SK-N-SH (cell line): ENCODE measurements around the gene CEP63. TPM values are rescaled to one million over a fixed set of nuclear protein-coding genes. Genes with fewer than 3 reads are reported as not detected.

ENCODE experiments used
- CTCF ChIA-PET: fragments of 300-600, 350-600 bp; formaldehyde crosslinking; extraction: SDS; loops from one replicate; lab custom pipeline; 2021; lab: Yijun Ruan, JAX
- POLR2A ChIA-PET: fragments of 350-600 bp; sonication (Branson Sonifier 250); formaldehyde crosslinking; extraction: SDS; loops from one replicate; lab custom pipeline; 2020; ENCODE audit warnings: antibody characterized with exemption, inconsistent platforms; lab: Yijun Ruan, JAX
- DNase-seq: peaks from one replicate; pipeline ENCODE4 v3.0.0; 2012
- H2AFZ ChIP-seq: fragments of 200-600 bp; sonication (generic); 2 replicates; pipeline ENCODE4 v1.8.1; 2016; ENCODE audit warnings: antibody characterized with exemption, mild to moderate bottlenecking, low read depth
- H3F3A ChIP-seq: fragments of 200-600 bp; sonication (generic); replicated peaks from 2 replicates; pipeline ENCODE3; 2016; ENCODE audit warnings: antibody characterized with exemption, mild to moderate bottlenecking; ENCODE audit not compliant: insufficient read depth
- H3K27ac ChIP-seq, 2 experiments: fragments of 200-500 bp in 1 of 2; fragments of 200-600 bp in 1 of 2; sonication (Bioruptor generic) in 1 of 2; sonication (generic), shearing (Covaris generic) in 1 of 2; 2 replicates each; pipeline versions ENCODE4 v1.5.1 to v1.6.1; 2014 to 2016; ENCODE audit warnings: low read depth in 2 of 2, inconsistent platforms in 1 of 2, low read length in 1 of 2, mild to moderate bottlenecking in 1 of 2, mixed read lengths in 1 of 2
- H3K27me3 ChIP-seq: fragments of 200-600 bp; sonication (generic), shearing (Covaris generic); 2 replicates; pipeline ENCODE4 v1.6.1; 2016; ENCODE audit warnings: mixed run types; ENCODE audit not compliant: insufficient read depth
- H3K36me3 ChIP-seq, 2 experiments: fragments of 200-500 bp in 1 of 2; fragments of 200-600 bp in 1 of 2; sonication (Bioruptor generic) in 1 of 2; sonication (generic) in 1 of 2; replicated peaks in 1 of 2; 2 replicates each; pipeline versions ENCODE3 to v1.5.1; 2014 to 2016; ENCODE audit warnings: low read length in 1 of 2, mild to moderate bottlenecking in 1 of 2; ENCODE audit not compliant: insufficient read depth in 2 of 2, control insufficient read depth in 1 of 2
- H3K4me1 ChIP-seq, 2 experiments: fragments of 200-500 bp in 1 of 2; fragments of 200-600 bp in 1 of 2; sonication (Bioruptor generic) in 1 of 2; sonication (generic), shearing (Covaris generic) in 1 of 2; 2 replicates each; pipeline versions ENCODE4 v1.5.1 to v1.6.1; 2014 to 2016; ENCODE audit warnings: low read depth in 1 of 2, low read length in 1 of 2, mixed run types in 1 of 2; ENCODE audit not compliant: insufficient read depth in 2 of 2, control insufficient read depth in 1 of 2
- H3K4me2 ChIP-seq: fragments of 200-600 bp; sonication (generic), shearing (Covaris generic); 2 replicates; pipeline ENCODE4 v1.6.1; 2017; ENCODE audit warnings: mixed run types
- H3K4me3 ChIP-seq, 2 experiments: fragments of 200-500 bp in 1 of 2; fragments of 200-600 bp in 1 of 2; sonication (Bioruptor generic) in 1 of 2; sonication (generic), shearing (Covaris generic) in 1 of 2; 2 replicates each; pipeline versions ENCODE4 v1.5.1 to v1.8.1; 2014 to 2016; ENCODE audit warnings: low read depth in 2 of 2, inconsistent platforms in 1 of 2, low read length in 1 of 2, mild to moderate bottlenecking in 1 of 2, mixed read lengths in 1 of 2, moderate library complexity in 1 of 2
- H3K79me2 ChIP-seq: fragments of 200-600 bp; sonication (generic); 2 replicates; pipeline ENCODE4 v1.8.1; 2017; ENCODE audit warnings: mild to moderate bottlenecking; ENCODE audit not compliant: insufficient read depth
- H3K9ac ChIP-seq: fragments of 200-600 bp; sonication (generic); 2 replicates; pipeline ENCODE4 v1.6.1; 2017; ENCODE audit warnings: mixed run types
- H3K9me2 ChIP-seq: fragments of 200-600 bp; sonication (generic); 2 replicates; pipeline ENCODE4 v1.6.1; 2017; ENCODE audit warnings: mixed run types
- H3K9me3 ChIP-seq: fragments of 200-600 bp; sonication (generic); 2 replicates; pipeline ENCODE4 v1.6.1; 2017; ENCODE audit warnings: mixed run types, mild to moderate bottlenecking, moderate library complexity
- H4K20me1 ChIP-seq: fragments of 200-600 bp; sonication (generic); 2 replicates; pipeline ENCODE4 v1.6.1; 2017; ENCODE audit warnings: mild to moderate bottlenecking, mixed run types; ENCODE audit not compliant: insufficient read depth
- EP300 ChIP-seq, 2 experiments: IDR thresholded peaks; 2 replicates each; pipeline versions ENCODE4 v1.4.0 to v1.6.1; 2012; ENCODE audit warnings: borderline replicate concordance in 1 of 2, low read depth in 1 of 2, low read length in 1 of 2
- FOSL2 ChIP-seq: IDR thresholded peaks from 2 replicates; pipeline ENCODE4 v1.4.0; 2012; ENCODE audit warnings: low read depth, mild to moderate bottlenecking, moderate library complexity, borderline replicate concordance
- FOXJ3 ChIP-seq: sonication (generic); formaldehyde crosslinking; IDR thresholded peaks from 2 replicates; pipeline ENCODE4 v1.5.1; 2020; ENCODE audit warnings: mild to moderate bottlenecking, missing genetic modification reagents
- FOXM1 ChIP-seq: IDR thresholded peaks from 2 replicates; pipeline ENCODE4 v1.4.0; 2012; ENCODE audit warnings: low read depth, mild to moderate bottlenecking
- GABPA ChIP-seq: IDR thresholded peaks from 2 replicates; pipeline ENCODE4 v1.4.0; 2012; ENCODE audit warnings: low read depth, mild to moderate bottlenecking
- GATA2 ChIP-seq: sonication (generic); formaldehyde crosslinking; IDR thresholded peaks from 2 replicates; pipeline ENCODE4 v1.5.0; 2020; ENCODE audit warnings: mild to moderate bottlenecking, missing genetic modification reagents
- MEF2A ChIP-seq: IDR thresholded peaks from 2 replicates; pipeline ENCODE4 v1.4.0; 2012; ENCODE audit warnings: low read depth, borderline replicate concordance
- NFIC ChIP-seq: IDR thresholded peaks from 2 replicates; pipeline ENCODE4 v1.4.0; 2012; ENCODE audit warnings: borderline replicate concordance
- POLR2AphosphoS5 ChIP-seq: IDR thresholded peaks from 2 replicates; pipeline ENCODE4 v1.6.1; 2012; ENCODE audit warnings: low read depth, low read length
- RAD21 ChIP-seq: IDR thresholded peaks from 2 replicates; pipeline ENCODE4 v1.6.1; 2012; ENCODE audit warnings: mild to moderate bottlenecking, low read length
- RCOR1 ChIP-seq: fragments of 150-350 bp; IDR thresholded peaks from 2 replicates; pipeline ENCODE4 v1.6.1; 2017; ENCODE audit warnings: antibody characterized with exemption, low read length
- RFX5 ChIP-seq: IDR thresholded peaks from 2 replicates; pipeline ENCODE4 v1.6.1; 2012; ENCODE audit warnings: mild to moderate bottlenecking, improper control_type of control experiment, low read length
- SMC3 ChIP-seq: IDR thresholded peaks from 2 replicates; pipeline ENCODE4 v1.6.1; 2012; ENCODE audit warnings: low read depth, low read length, improper control_type of control experiment
- TAF1 ChIP-seq: IDR thresholded peaks from 2 replicates; pipeline ENCODE4 v1.6.1; 2012; ENCODE audit warnings: low read depth, mild to moderate bottlenecking, low read length, moderate library complexity, borderline replicate concordance
- TCF12 ChIP-seq: IDR thresholded peaks from 2 replicates; pipeline ENCODE4 v1.4.0; 2012
- YY1 ChIP-seq: IDR thresholded peaks from 2 replicates; pipeline ENCODE4 v1.4.0; 2012; ENCODE audit warnings: low read depth, mild to moderate bottlenecking
- WGBS: methylation state at CpG from one replicate; pipeline ENCODE4 v1.1.6; 2017; ENCODE audit warnings: low lambda C conversion rate; 5-methylcytosine and 5-hydroxymethylcytosine counted together
- polyA plus RNA-seq, 3 experiments: library from polyadenylated mRNA; depleted of rRNA; stranded (reverse); fragments of >200 nt; gene quantifications; 2 replicates each; pipeline ENCODE4 v1.2.3, GENCODE V29; 2012
- TF ChIP-seq, protein P1 (sequence below): IDR thresholded peaks from 2 replicates; pipeline ENCODE4; 2012
- TF ChIP-seq, protein P2 (sequence below): IDR thresholded peaks from 2 replicates; pipeline ENCODE4 v1.4.0; 2012; ENCODE audit warnings: low read depth, borderline replicate concordance
- TF ChIP-seq, protein P3 (sequence below): fragments of 200-600 bp; sonication (generic); IDR thresholded peaks from 2 replicates; pipeline ENCODE4 v1.6.1; 2017; ENCODE audit warnings: antibody characterized with exemption, mild to moderate bottlenecking, moderate library complexity

The CEP63 gene
- polyA plus RNA-seq, 1 of the 3 experiments (the other 2 are of a cell fraction): 6.3 TPM

DNA sequence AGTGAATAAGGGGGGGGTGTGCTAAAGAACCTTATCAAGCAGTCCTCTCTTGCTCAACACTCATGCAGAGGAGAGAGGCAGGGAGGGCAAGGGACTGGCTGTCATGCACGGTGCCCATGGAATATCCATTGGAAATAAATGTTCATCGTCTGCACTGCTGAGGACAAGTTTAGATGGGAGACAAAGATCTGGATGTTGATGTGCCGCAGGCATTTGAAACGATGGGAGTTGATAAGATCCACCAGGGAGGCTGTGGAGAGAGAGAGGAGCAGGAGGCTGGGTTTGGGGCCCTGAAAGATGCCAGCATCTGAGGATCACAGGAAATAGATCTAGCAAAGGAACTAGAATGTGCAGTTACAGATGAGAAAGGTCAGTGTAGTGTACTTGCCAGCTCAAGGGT lies 76.2 kb downstream of the CEP63 start:
- POLR2A ChIA-PET: no interaction called here
- CTCF ChIA-PET: no interaction called here

DNA sequence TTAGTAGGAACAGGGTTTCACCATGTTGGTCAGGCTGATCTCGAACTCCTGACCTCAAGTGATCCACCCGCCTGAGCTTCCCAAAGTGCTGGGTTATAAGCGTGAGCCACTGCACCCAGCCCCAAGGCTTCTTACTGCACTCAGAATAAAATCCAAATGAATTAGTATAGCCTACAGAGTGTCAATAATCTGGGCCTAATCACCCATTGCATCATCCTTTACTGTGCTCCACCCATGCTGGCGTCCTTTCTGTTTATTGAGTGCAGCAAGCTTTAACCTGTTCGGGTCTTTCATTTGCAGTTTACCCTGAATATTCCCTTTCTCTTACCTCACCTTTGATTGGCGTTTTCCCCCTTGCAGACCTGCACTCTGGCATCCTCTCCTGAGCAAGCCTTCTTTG lies 77.7 kb downstream of the CEP63 start:
- Histone ChIP-seq H3K4me2 (no peak overlapping the region), H3K4me3 (no peak overlapping the region), H2AFZ (no peak overlapping the region), H3K9ac (no peak overlapping the region), H3K27ac (no peak overlapping the region), H3K4me1 (peaks cover 0 to 3% of the 10 kb centered on the region in 2 experiments; a peak in 1 of 4 replicates), H3K9me2 (no peaks in the 10 kb centered on the region), H3K36me3 (peaks cover 12 to 20% of the 10 kb centered on the region in 2 experiments), H3K27me3 (no peaks in the 10 kb centered on the region), H3K79me2 (no peaks in the 10 kb centered on the region), H3K9me3 (no peaks in the 10 kb centered on the region), H4K20me1 (no peaks in the 10 kb centered on the region), H3F3A (no peaks in the 10 kb centered on the region)
- POLR2A ChIA-PET: no interaction called here
- 91% methylated on average over 6 of the region's 6 CpGs for WGBS
- DNase-seq: no peak
- CTCF ChIA-PET: interaction anchor here (1.4 kb wide), 1 partner anchor 24 kb away, joined by 3 read pairs; no protein-coding TSS in a partner anchor
- TF ChIP-seq FOSL2 (no peak), TAF1 (no peak), RCOR1 (no peak), RFX5 (no peak), NFIC (no peak), GABPA (no peak), GATA2 (CRISPR knock-in tag) (no peak), SMC3 (no peak), POLR2AphosphoS5 (no peak), FOXM1 (no peak), EP300 (IDR thresholded peaks at IDR 0.05; ENCODE audit: borderline replicate concordance in 1 of 2, low read depth in 1 of 2, low read length in 1 of 2) (no peak), TCF12 (no peak), RAD21 (no peak)
- TF ChIP-seq, protein P1, sequence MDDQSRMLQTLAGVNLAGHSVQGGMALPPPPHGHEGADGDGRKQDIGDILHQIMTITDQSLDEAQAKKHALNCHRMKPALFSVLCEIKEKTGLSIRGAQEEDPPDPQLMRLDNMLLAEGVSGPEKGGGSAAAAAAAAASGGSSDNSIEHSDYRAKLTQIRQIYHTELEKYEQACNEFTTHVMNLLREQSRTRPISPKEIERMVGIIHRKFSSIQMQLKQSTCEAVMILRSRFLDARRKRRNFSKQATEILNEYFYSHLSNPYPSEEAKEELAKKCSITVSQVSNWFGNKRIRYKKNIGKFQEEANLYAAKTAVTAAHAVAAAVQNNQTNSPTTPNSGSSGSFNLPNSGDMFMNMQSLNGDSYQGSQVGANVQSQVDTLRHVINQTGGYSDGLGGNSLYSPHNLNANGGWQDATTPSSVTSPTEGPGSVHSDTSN: no peak
- TF ChIP-seq, protein P2, sequence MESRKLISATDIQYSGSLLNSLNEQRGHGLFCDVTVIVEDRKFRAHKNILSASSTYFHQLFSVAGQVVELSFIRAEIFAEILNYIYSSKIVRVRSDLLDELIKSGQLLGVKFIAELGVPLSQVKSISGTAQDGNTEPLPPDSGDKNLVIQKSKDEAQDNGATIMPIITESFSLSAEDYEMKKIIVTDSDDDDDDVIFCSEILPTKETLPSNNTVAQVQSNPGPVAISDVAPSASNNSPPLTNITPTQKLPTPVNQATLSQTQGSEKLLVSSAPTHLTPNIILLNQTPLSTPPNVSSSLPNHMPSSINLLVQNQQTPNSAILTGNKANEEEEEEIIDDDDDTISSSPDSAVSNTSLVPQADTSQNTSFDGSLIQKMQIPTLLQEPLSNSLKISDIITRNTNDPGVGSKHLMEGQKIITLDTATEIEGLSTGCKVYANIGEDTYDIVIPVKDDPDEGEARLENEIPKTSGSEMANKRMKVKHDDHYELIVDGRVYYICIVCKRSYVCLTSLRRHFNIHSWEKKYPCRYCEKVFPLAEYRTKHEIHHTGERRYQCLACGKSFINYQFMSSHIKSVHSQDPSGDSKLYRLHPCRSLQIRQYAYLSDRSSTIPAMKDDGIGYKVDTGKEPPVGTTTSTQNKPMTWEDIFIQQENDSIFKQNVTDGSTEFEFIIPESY: no peak
- TF ChIP-seq, protein P3, sequence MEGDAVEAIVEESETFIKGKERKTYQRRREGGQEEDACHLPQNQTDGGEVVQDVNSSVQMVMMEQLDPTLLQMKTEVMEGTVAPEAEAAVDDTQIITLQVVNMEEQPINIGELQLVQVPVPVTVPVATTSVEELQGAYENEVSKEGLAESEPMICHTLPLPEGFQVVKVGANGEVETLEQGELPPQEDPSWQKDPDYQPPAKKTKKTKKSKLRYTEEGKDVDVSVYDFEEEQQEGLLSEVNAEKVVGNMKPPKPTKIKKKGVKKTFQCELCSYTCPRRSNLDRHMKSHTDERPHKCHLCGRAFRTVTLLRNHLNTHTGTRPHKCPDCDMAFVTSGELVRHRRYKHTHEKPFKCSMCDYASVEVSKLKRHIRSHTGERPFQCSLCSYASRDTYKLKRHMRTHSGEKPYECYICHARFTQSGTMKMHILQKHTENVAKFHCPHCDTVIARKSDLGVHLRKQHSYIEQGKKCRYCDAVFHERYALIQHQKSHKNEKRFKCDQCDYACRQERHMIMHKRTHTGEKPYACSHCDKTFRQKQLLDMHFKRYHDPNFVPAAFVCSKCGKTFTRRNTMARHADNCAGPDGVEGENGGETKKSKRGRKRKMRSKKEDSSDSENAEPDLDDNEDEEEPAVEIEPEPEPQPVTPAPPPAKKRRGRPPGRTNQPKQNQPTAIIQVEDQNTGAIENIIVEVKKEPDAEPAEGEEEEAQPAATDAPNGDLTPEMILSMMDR: no peak

More for the DNA sequence above, 76.2 kb downstream of the CEP63 start:
- H3K27me3 ChIP-seq: no peaks in the 10 kb centered on the region
- H3F3A ChIP-seq: no peaks in the 10 kb centered on the region
- WGBS: 63% methylated on average over 4 of the region's 4 CpGs
- H3K27ac ChIP-seq: no peak overlapping the region
- H3K4me3 ChIP-seq: no peak overlapping the region
- H3K9ac ChIP-seq: no peak overlapping the region
- no peaks in the 10 kb centered on the region for H3K79me2 ChIP-seq
- H3K36me3 ChIP-seq: peaks cover 15 to 30% of the 10 kb centered on the region in 2 experiments
- H3K9me2 ChIP-seq: no peaks in the 10 kb centered on the region
- no peak overlapping the region for H2AFZ ChIP-seq
- peaks cover 0 to 3% of the 10 kb centered on the region in 2 experiments; a peak in 1 of 4 replicates for H3K4me1 ChIP-seq
- no peaks in the 10 kb centered on the region for H3K9me3 ChIP-seq
- DNase-seq: no peak
- TF ChIP-seq RAD21 (no peak), YY1 (no peak), GATA2 (CRISPR knock-in tag) (no peak), MEF2A (no peak), FOXM1 (no peak), POLR2AphosphoS5 (no peak), EP300 (IDR thresholded peaks at IDR 0.05; ENCODE audit: borderline replicate concordance in 1 of 2, low read depth in 1 of 2, low read length in 1 of 2) (no peak), FOSL2 (no peak), NFIC (no peak), FOXJ3 (CRISPR knock-in tag) (no peak)
- TF ChIP-seq, protein P2: no peak
- H4K20me1 ChIP-seq: no peaks in the 10 kb centered on the region
- H3K4me2 ChIP-seq: no peak overlapping the region
